Progenitor cell of endocrine pancreas (in vitro differentiated cells): ENCODE data around the gene FAM131B. TPM values are rescaled to one million over a fixed set of nuclear protein-coding genes. Genes with fewer than 3 reads are reported as not detected.

Source experiments
- DNase-seq: peaks from one replicate; pipeline ENCODE4 v3.0.0; 2021; ENCODE audit warnings: low spot score; ENCODE audit not compliant: unreplicated experiment
- H3K27ac Mint-ChIP-seq: 2 replicates; pipeline ENCODE4 v1.8.0; 2021; ENCODE audit warnings: mild to moderate bottlenecking, moderate library complexity, mixed read lengths
- H3K27me3 Mint-ChIP-seq: 2 replicates; pipeline ENCODE4 v1.8.0; 2021; ENCODE audit warnings: mixed read lengths
- H3K36me3 Mint-ChIP-seq: 2 replicates; pipeline ENCODE4 v1.8.0; 2022; ENCODE audit warnings: mixed read lengths; ENCODE audit not compliant: insufficient read depth
- H3K4me1 Mint-ChIP-seq: 2 replicates; pipeline ENCODE4 v1.8.0; 2021; ENCODE audit warnings: low read depth, mixed read lengths
- H3K4me3 Mint-ChIP-seq: 2 replicates; pipeline ENCODE4 v1.8.0; 2021; ENCODE audit warnings: low read depth, mild to moderate bottlenecking, moderate library complexity, mixed read lengths
- H3K9me3 Mint-ChIP-seq: 2 replicates; pipeline ENCODE4 v1.8.0; 2021; ENCODE audit warnings: low read depth, mixed read lengths
- CTCF ChIP-seq: fragments of 200-600 bp; sonication (generic); IDR thresholded peaks from one replicate; pipeline ENCODE4 v1.5.0; 2021; ENCODE audit warnings: antibody characterized with exemption, mild to moderate bottlenecking; ENCODE audit not compliant: unreplicated experiment
- total RNA-seq: library from RNA; stranded (reverse); gene quantifications from 2 replicates; pipeline ENCODE4 v1.2.1, GENCODE V29; 2021

Gene FAM131B
- total RNA-seq, 1 donor from 2014 or later = 2.3 TPM

- Mint-ChIP-seq H3K4me1 (peaks cover 20% of the 10 kb centered on the region), H3K9me3 (no peaks in the 10 kb centered on the region), H3K4me3 (no peak overlapping the region), H3K27me3 (peaks cover 41% of the 10 kb centered on the region), H3K27ac (no peak overlapping the region), H3K36me3 (no peaks in the 10 kb centered on the region)
- DNase-seq = no peak
- no peak for TF ChIP-seq CTCF
Measured at GRCh38 chr7:143351574-143351973, 10.9 kb downstream of the FAM131B start.

GRCh38 chr7:143351060-143351459 is 11.5 kb downstream of the FAM131B start:
- H3K9me3 Mint-ChIP-seq = no peaks in the 10 kb centered on the region
- peaks cover 20% of the 10 kb centered on the region for H3K4me1 Mint-ChIP-seq
- H3K27ac Mint-ChIP-seq = peak overlapping the region; percentile 20
- DNase-seq = no peak
- TF ChIP-seq CTCF = no peak
- H3K27me3 Mint-ChIP-seq = peaks cover 46% of the 10 kb centered on the region
- no peaks in the 10 kb centered on the region for H3K36me3 Mint-ChIP-seq
- H3K4me3 Mint-ChIP-seq = no peak overlapping the region

GRCh38 chr7:143347950-143348349 is 14.6 kb downstream of the FAM131B start:
- Mint-ChIP-seq H3K9me3 (no peaks in the 10 kb centered on the region), H3K4me1 (peaks cover 21% of the 10 kb centered on the region), H3K27me3 (peaks cover 44% of the 10 kb centered on the region), H3K4me3 (no peak overlapping the region), H3K36me3 (no peaks in the 10 kb centered on the region), H3K27ac (no peak overlapping the region)
- no peak for DNase-seq
- TF ChIP-seq CTCF = no peak

GRCh38 chr7:143346018-143346417 is 16.5 kb downstream of the FAM131B start:
- Mint-ChIP-seq H3K27ac (no peak overlapping the region), H3K36me3 (no peaks in the 10 kb centered on the region), H3K4me1 (peaks cover 12% of the 10 kb centered on the region), H3K27me3 (peaks cover 41% of the 10 kb centered on the region), H3K9me3 (no peaks in the 10 kb centered on the region), H3K4me3 (no peak overlapping the region)
- TF ChIP-seq CTCF = no peak
- DNase-seq = no peak

GRCh38 chr7:143345428-143345900 is 17.0 kb downstream of the FAM131B start:
- TF ChIP-seq CTCF = peak; percentile 75
- no peaks in the 10 kb centered on the region for H3K9me3 Mint-ChIP-seq
- peak; percentile 71 for DNase-seq
- H3K4me1 Mint-ChIP-seq = peaks cover 12% of the 10 kb centered on the region
- peak overlapping the region; percentile 69 for H3K27ac Mint-ChIP-seq
- H3K27me3 Mint-ChIP-seq = peaks cover 41% of the 10 kb centered on the region
- H3K36me3 Mint-ChIP-seq = no peaks in the 10 kb centered on the region
- H3K4me3 Mint-ChIP-seq = peak overlapping the region; percentile 53
